Neural cell (in vitro differentiated cells): ENCODE data around the gene DNAH1.

Experiments
- EP300 ChIP-seq: fragments of 450-650 bp; conservative IDR thresholded peaks from 2 replicates; pipeline ENCODE4 v1.6.1; 2014; ENCODE audit warnings: antibody characterized with exemption, mild to moderate bottlenecking, moderate library complexity; ENCODE audit not compliant: poor library complexity, severe bottlenecking
- EZH2 ChIP-seq: fragments of 200-600, 300-800 bp; shearing (Covaris generic), sonication (generic); IDR thresholded peaks from 2 replicates; pipeline ENCODE4 v1.6.1; 2014; ENCODE audit warnings: antibody characterized with exemption, low read length, borderline replicate concordance, mild to moderate bottlenecking; ENCODE audit not compliant: insufficient read depth, poor library complexity, severe bottlenecking
- POLR2AphosphoS5 ChIP-seq: IDR thresholded peaks from 2 replicates; pipeline ENCODE4 v1.6.1; 2012
- RAD21 ChIP-seq: fragments of 450-650 bp; conservative IDR thresholded peaks from 2 replicates; pipeline ENCODE4 v1.6.1; 2014; ENCODE audit warnings: antibody characterized with exemption, mild to moderate bottlenecking, moderate library complexity
- SMC3 ChIP-seq: fragments of 450-650 bp; conservative IDR thresholded peaks from 2 replicates; pipeline ENCODE4 v1.6.1; 2014; ENCODE audit warnings: antibody characterized with exemption, mild to moderate bottlenecking, moderate library complexity; ENCODE audit not compliant: poor library complexity
- TAF1 ChIP-seq: IDR thresholded peaks from 2 replicates; pipeline ENCODE4 v1.6.1; 2012; ENCODE audit warnings: low read depth
- TF ChIP-seq, protein P1 (sequence below): fragments of 450-650 bp; IDR thresholded peaks from 2 replicates; pipeline ENCODE4 v1.5.1; 2014; ENCODE audit warnings: antibody characterized with exemption, mild to moderate bottlenecking, moderate library complexity; ENCODE audit not compliant: poor library complexity, severe bottlenecking

DNA sequence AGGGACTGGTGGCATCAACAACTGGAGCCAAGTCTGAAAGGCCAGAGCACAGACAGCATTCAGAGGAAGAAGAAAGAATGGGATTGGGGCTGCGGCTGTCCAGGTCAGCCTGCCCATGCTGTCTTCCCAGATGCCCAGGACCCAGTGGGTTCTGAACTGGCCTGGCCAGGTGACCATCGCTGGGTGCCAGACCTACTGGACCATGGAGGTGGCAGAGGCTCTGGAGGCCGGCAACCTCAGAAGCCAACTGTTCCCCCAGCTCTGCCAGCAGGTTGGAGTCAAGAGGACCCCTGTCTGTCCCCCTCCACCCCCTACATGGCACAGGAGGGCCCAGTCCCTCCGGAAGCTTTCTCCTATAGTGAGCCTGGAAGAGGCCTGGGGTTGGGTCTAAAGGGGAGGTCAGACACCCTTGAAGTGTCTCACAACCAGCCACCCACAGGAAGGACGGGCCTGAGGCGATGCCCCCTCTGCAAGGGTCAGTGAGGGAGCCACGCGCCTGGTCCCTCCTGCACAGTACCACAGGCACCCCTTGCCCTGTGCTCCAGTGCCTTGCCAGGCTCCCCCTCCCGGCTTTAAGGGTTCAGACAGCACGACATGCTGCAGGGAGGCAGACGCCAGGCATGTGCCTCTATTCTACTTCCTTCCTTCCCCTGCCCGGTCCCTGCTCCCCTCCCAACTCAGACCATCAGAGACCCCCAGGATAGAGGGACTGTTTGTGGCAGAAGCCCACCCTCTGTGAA, 43.2 kb downstream of the DNAH1 start:
- TF ChIP-seq, protein P1, sequence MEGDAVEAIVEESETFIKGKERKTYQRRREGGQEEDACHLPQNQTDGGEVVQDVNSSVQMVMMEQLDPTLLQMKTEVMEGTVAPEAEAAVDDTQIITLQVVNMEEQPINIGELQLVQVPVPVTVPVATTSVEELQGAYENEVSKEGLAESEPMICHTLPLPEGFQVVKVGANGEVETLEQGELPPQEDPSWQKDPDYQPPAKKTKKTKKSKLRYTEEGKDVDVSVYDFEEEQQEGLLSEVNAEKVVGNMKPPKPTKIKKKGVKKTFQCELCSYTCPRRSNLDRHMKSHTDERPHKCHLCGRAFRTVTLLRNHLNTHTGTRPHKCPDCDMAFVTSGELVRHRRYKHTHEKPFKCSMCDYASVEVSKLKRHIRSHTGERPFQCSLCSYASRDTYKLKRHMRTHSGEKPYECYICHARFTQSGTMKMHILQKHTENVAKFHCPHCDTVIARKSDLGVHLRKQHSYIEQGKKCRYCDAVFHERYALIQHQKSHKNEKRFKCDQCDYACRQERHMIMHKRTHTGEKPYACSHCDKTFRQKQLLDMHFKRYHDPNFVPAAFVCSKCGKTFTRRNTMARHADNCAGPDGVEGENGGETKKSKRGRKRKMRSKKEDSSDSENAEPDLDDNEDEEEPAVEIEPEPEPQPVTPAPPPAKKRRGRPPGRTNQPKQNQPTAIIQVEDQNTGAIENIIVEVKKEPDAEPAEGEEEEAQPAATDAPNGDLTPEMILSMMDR = no peak
- TF ChIP-seq POLR2AphosphoS5 = no peak
- TF ChIP-seq EP300 = no peak
- TF ChIP-seq EZH2 = no peak
- no peak for TF ChIP-seq RAD21
- TF ChIP-seq TAF1 = no peak
- no peak for TF ChIP-seq SMC3
